GM21447 (cell line): ENCODE measurements around the gene CHRNB4.

Experiments
- ATAC-seq: cut with Tn5 transposase; IDR thresholded peaks from one replicate; pipeline ENCODE4 v1.9.1; 2021; ENCODE audit not compliant: unreplicated experiment

CHRNB4 gene

DNA sequence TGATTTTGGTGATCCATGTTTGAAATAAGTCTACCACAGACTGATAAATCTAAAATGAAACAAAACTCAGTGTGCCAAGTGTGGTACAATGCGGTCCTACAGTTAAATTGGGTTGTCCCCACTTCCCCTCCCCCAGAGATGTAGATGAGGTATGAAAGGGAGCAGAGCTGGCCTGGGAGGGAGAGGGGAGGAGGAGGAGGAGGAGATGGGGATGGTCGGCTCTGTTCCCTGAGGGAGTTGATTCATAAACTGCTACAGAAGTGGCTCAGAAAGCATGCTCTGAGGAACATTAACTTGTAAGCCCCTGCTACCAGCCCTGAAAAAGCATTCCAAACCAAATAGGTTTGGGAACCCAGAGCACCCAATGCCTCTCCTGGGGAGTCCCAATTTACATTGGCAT lies 28.0 kb upstream of the CHRNB4 start:
- no peak for ATAC-seq

DNA sequence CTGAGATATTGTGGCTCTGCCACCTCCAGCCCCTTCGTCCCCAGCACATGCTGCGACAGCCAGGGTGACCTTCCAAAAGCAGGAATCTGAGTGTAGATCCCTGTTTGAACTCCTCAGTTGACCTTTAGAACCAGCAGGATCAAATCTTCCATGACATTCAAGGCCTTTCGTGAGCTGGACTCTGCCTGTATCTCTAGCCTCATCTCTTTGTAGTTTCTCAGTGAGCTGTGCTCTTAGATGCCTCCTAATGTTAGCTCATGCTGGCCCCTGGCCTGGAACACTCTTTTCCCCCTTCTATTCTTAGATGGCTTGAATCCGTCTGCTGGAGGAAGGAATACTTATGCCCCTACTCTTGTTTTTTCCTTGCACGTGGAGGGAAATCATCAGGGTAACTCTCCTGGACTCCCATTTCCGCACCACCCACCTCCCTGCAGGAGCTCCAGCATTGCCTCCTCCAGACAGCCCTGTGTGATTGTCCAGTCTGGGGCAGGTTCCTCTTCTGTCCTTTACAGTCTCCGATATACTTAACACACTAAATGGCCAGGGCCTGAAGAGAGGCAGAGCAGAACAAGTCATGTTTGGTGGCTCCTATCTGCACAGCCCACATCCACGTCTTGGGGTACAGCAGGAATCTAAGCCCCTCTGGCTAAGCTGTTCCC lies 26.7 kb upstream of the CHRNB4 start:
- no peak for ATAC-seq

DNA sequence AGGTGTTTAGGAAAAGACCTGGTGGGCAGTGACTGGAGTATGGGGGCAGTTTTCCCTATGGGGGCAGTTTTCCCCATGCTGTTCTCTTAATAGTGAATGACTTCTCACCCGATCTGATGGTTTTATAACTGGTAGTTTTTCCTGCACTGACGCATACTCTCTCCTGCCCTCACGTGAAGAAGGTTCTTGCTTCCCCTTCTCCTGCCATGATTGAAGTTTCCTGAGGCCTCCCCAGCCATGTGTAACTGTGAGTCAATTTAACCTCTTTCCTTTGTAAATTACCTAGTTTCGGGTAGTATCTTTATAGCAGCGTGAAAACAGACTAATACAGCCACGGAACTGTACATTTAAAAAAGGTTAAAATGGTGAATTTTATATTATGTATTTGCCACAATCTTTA lies 25.0 kb upstream of the CHRNB4 start:
- ATAC-seq, result no peak

DNA sequence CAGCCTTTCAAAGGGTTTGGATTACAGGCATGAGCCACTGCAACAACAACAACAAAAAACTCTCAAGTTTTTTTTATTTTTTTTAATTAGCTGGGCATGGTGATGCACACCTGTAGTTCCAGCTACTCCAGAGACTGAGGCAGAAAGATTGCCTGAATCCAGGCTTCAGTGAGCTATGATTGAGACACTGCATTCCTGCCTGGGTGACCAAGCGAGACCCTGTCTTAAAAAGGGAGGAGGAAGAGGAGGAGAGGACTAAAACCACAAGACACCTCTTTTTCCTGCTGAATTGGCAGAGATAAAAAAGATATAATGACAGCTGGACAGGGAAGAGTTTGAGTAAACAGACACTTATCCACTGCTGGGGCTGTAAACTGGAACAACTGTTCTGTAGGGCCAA lies 22.7 kb upstream of the CHRNB4 start:
- no peak for ATAC-seq

DNA sequence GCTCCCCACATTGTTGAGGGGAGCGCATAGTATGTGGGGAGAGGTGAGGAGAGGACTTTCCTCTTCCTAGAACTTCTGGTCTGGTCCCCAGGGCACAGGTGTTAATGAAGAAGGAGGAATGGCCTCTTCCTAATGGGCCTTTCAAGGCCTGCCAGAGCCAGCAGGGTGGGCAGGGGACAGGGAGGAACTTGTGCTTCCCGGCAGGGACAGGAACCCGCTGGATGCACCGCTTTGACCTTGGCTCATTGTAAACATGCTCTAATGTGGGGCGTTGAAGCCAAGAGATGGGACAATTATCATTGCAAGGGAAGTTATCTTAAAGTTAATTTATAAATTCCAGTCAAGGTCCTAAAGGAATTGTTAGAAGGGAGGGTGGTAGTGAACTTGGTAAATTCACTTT lies 21.0 kb upstream of the CHRNB4 start:
- no peak for ATAC-seq

DNA sequence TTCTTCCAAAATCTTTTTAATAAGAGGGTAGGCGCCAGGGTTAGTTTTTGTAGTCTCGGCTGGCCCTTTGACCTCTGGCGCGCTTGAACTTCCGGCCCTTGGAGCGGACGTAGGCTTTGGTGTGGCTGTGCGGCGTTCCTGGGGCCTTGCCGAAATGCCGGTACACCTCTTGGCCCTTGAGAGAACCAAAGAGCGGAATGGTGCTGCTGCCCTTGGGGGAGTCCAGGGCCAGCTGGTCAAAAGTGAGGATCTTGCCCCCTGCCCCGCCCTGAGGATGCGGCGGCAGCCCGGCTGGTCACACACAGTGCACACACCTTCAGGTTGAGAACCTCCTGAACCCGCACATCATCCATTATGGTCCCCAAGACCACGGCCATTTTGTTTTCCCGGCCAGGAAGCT lies 20.0 kb upstream of the CHRNB4 start:
- no peak for ATAC-seq

DNA sequence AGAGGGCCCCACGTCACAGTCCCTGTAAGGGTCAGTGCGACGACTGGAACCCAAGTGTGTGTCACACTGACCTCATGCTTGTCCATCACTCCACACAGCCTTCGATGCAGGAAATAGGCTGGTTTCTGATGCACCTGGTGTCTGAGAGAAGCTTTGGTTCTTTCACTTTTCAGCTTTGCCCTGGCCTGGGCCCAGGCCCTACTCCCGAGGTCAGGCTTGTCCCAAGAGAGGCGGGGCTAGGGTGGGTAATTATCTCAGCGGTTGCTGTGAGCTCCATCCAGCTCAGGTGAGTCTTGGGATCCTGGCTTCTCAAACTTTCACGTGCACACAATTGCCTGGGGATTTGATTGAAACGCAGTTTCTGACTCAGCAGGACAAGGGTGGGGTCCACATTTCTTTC lies 19.6 kb upstream of the CHRNB4 start:
- ATAC-seq, result no peak

DNA sequence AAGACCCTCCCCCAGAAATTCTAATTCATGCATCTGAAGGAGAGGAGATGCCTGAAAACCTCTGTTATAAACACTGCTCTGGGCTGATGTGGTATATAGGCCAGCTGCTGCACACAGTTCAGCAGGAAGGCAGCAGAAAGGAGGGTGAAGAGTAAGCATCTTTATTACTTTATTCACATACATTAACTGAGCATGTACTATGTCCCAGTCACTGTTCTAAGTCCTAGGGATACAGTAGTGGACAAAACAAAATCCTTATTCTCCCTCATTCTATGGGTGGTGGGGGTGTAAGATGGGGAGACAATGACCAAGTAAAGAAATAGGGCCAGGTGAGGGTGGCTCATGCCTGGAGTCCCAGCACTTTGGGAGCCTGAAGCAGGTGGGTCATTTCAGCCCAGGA lies 17.8 kb upstream of the CHRNB4 start:
- no peak for ATAC-seq

DNA sequence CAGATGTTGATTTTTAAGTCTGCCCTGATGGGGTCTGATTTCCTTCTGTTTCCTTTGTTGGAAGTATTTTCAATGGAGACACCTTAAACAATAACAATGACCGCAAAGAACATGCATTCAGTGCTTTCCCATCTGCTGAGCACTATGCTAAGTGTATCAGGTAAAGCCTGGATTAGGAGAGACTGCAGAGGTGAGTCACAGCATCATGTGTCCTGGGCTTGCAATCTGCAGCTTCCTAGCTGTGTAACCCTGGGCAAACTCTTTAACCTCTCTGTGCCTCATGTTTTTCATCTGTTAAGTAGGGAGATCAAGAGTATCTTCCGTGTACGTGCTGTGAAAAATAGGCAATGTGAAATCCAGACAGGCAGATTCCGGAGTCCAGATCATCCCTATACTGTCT lies 13.3 kb upstream of the CHRNB4 start:
- no peak for ATAC-seq

DNA sequence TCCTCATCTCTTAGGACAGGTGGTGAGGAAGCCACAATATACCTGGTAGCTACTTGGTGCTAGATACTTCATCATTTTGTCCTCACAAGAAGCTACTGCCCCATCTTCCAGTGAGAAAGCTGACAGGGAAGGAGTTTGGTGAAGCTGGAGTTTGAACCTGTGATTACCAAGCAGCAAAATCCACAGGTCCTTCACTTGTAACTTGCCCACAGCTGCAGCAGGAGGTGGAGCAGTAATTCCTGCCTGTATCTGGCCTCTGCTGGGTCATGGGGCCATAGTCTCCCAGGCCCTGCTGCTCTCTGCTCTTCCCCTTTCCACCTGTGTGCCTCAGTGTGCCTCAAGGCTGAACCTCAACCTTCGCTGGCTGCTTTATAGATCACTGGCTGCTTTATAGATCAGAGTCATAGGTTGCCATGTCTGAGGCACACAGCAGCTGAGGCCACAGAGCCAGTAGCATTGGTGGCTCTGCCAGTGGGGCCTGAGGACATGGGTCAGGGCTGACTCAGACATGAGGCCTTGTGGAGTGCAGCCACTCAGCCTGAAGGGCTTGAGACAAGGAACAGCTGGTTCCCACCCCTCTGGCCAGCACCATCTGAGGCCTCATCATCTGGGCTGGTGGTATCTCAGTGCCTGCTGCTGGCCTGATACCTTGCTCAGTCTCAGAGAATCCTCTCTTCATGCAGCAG lies 11.1 kb upstream of the CHRNB4 start:
- ATAC-seq, result no peak

DNA sequence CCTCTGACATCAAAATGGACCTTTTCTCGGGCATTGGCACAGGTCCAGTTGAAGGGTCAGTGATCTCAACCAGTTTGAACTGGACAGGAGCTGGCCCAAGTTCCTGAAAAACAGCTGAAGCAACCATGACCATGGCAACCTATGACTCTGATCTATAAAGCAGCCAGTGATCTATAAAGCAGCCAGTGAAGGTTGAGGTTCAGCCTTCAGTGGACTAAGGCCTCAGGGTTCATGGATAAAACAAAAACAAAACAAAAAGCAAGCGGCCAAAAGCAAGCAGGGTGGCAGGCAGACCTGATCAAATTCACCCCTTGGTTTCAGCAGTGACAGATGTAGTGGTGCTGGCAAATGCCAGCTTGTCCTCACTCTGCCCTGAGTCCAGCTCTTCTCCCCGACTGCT lies 10.0 kb upstream of the CHRNB4 start:
- ATAC-seq, result no peak

DNA sequence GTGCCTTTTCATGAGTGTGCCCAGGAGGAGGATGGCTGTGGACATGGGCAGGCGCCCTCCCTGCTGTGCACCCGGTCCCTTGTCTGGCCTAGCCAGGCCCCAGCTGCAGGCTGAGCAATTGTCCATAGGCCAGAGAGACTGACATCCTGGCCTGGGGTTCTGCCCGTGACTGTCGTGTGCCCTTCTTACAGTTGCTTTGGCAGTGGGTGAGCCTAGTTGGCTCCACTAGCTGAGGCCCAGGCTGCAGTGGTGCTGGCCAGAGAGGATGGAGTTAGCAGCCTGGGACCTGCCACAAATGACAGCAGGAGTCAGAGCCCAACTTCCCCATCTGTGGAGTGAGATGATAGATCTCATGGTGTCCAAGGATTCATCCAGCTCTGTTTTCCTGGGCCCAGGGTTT lies 9.0 kb upstream of the CHRNB4 start:
- no peak for ATAC-seq

DNA sequence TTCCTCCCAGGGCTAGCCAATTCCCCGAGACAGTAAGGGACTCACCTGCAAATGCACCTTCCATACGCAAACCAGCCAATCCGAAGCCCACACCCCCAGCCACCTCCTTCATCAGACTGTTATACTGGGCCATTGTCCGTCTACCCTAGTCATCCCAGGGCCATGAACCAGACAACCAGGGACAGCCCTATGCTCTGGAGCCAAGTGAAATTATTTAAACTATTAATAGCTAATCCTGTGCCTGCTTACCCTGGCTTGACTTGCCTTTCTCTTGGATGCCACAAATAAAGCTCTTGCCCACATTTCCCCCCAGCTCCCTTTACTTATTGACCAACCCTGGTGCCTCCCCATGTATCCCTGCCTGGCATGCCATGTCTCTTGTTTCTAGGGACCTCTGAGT lies 4.0 kb upstream of the CHRNB4 start:
- ATAC-seq, result no peak

DNA sequence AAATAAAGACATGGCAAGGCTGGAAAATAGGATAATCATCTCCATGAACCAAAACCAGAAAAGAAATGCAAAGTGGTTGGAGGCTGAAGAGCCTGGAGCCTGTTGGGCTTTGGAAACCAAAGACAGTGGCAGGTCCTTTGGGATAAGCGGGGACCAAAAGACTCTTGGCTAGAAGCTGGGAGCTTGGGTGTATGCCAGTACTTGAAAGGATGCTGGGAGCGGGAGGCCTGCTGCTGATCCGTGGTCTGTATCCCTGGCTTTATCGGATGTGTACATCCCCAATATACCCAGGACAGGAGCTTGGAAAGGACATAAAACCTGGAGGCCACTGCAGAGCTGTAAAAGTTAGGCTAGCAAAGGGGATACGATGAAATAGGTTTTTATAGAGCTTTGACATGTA lies 1.3 kb upstream of the CHRNB4 start:
- ATAC-seq, result no peak

DNA sequence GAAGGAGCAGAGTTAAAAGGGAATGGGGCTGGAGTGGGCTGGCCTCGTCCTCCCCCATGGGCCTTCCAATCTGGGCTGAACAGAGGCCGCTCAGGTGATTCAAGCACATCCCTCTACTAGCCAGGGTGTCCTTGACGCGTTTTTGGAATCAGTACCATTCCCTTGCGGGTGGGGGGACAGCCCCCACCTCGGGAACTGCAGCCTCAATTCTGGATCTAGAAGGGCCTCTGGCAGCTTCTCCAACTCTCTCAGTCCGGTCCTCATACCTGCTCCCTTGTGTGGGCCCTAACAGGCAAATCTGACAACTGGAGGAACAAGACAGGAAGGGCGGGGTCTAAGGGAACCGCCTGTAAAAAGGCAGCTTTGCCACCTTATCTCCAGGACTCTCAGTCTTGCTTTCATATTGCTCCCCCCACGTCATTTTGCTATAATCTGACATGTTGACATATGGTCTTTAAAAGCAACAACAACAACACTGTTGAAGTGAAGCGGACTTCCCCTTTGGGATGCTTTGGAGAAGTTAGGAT lies 802 bp upstream of the CHRNB4 start:
- no peak for ATAC-seq

DNA sequence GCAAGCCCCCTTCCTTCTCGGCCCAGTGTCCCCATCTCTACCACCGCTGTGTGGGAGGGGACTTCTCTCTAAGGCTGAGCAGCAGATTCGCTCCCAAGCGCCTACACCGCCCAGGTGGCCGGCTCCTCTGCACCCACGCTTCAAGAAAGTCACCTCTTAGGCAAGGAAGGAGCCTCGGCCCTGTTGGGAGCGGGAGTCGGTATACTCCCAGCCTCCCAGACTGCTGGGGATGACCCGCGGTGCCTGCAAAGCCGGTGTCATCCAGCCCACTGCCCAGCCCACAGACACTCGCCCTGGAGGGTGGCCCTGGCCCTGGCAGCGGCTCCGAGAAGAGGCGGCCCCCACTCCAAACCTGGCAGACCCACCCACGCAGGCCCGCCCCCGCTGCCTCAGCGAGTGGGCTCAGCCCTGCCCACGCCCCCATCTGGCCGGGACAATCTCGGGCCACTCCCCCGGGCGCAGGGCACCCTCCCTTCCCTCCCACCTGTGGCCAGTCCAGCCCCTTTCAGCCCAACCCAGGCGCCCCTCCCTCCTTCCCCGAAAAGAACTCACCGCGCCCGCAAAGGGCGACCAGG lies 396 bp downstream of the CHRNB4 start:
- ATAC-seq, result no peak

DNA sequence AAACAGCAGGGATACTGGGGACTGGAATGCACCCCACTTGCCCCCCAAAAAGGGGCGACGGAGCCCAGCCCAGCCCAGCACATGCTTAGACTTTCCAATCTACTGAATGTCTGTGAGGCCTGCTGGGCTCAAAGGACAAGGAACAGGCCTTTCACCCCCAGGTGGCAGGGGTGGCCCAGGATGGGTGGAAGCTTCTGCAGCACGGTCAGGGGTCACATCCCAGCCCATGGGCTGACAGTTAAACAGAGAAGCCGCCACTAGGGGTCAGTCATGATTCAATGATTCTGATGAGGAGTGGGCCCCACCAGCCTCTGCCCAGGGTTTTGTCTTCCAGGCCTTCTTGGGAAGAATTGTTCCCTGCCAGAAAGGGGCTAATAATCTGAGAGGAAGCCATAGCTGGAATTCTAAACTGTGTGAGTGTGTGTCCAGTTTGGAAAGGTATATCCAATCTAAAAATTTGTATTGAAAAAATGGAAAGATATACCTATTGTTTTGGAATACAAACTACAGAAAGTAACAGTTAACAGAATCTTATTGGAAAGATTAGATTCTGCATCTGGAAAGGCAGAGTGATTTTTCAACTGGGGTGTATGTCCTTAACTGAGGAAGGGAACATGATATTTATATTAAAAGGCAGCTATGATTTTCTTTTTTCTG lies 2.2 kb downstream of the CHRNB4 start:
- ATAC-seq, result no peak

DNA sequence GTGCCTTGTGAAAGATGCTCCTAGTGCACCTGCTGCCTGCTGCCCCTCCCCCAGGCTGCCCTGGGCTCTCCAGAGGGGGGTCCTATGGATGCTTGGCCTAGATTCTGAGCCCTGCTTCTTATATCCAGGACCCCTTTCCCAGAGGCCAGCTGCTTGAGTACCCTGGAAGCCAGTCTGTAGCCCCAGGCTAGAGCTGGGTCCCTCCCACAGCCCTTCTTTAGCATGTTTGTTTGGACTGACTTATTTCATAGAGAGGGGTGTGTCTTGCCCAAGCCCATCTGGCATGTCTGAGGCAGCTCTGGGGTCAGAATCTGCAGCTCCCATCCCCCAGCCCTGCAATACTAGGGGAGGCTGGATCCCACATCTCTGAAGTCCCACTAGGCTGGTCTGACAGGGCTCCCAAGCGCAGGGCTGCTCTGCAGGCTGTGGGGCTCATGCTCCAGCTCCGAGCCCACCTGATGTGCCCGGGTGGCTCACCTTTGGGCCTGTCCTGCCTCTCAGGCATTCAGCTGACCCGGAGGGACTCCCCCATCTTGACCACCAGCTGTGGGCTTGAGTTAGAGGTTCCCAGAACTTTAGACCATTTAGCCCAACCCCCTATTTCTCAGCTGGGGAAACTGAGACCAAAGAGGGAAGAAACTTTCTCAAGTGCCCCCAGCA lies 3.1 kb downstream of the CHRNB4 start:
- ATAC-seq, result no peak

DNA sequence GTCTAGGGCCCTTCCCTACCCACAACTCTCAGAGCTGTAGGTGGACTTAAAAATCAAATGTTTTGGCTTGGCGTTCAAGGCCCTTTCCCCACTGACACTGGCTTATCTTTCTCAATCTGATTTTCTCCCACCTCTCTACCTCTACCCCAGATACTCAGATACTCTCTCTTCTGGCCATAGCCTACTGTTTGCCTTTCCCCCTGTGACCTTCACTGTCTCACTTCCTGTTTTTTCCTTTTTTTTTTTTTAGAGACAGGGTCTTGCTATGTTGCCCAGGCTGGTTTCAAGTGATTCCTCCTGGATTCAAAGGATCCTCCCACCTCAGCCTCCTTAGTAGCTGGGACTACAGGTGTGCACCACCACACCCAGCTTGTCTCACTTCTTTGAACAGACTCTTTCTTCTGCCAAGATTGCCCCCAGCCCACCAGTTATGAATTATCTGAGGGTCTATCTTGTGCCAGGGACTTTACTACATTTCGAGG lies 4.6 kb downstream of the CHRNB4 start:
- no peak for ATAC-seq

DNA sequence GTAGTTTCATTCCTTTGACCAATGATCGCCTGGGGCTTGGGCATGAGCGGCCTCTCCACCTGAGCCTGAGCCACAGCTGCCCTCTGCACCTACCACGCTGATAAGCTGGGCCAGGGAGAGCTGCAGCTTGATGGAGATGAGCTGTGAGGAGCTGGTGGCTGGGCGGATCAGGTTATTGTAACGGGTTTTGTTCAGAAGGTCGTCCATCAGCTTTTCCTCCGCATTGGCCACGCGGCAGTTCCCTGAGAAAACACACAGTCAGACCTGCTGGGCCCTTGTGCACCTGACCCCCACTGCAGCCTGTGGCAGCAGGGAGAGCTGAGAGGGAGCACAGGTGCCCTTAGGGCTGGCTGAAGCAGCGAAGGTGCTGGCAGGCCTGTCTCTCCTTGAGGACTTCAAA lies 5.7 kb downstream of the CHRNB4 start:
- no peak for ATAC-seq
